Mesendoderm (in vitro differentiated cells): ENCODE measurements around the gene ACTL7B.
"Not testable (repeated sequence)": the region's sequence is repeated elsewhere in the genome, so short reads cannot be mapped to it uniquely, and the experiment has no call there.

ENCODE experiments used
- DNase-seq: peaks from one replicate; pipeline ENCODE4 v3.0.0; 2013
- H2AK5ac ChIP-seq: 2 replicates; pipeline ENCODE4 v1.6.1; 2013; ENCODE audit warnings: low read length, inconsistent platforms
- H2BK120ac ChIP-seq: 2 replicates; pipeline ENCODE4 v1.6.1; 2013; ENCODE audit warnings: low read depth, mild to moderate bottlenecking, low read length, moderate library complexity, mixed read lengths
- H2BK15ac ChIP-seq: replicated peaks from 2 replicates; pipeline ENCODE4 v1.6.1; 2013; ENCODE audit warnings: low read depth, mild to moderate bottlenecking, moderate library complexity
- H2BK5ac ChIP-seq: 2 replicates; pipeline ENCODE4 v1.6.1; 2013; ENCODE audit warnings: low read length, inconsistent platforms
- H3K18ac ChIP-seq: 2 replicates; pipeline ENCODE4 v1.6.1; 2013; ENCODE audit warnings: mild to moderate bottlenecking, low read length, mixed read lengths
- H3K23ac ChIP-seq: one replicate; pipeline ENCODE4 v1.6.1; 2013; ENCODE audit warnings: low read length
- H3K27ac ChIP-seq: 2 replicates; pipeline ENCODE4 v1.5.1; 2013; ENCODE audit warnings: low read depth, mild to moderate bottlenecking, inconsistent platforms, low read length, moderate library complexity
- H3K27me3 ChIP-seq: 2 replicates; pipeline ENCODE4 v1.6.1; 2013; ENCODE audit warnings: low read length, control low read depth, mild to moderate bottlenecking, inconsistent platforms; ENCODE audit not compliant: insufficient read depth, poor library complexity
- H3K36me3 ChIP-seq: 2 replicates; pipeline ENCODE4 v1.6.1; 2013; ENCODE audit warnings: low read length, inconsistent platforms; ENCODE audit not compliant: control insufficient read depth, insufficient read depth
- H3K4ac ChIP-seq: one replicate; pipeline ENCODE4 v1.6.1; 2013; ENCODE audit warnings: low read depth, mild to moderate bottlenecking, low read length, moderate library complexity
- H3K4me1 ChIP-seq: 2 replicates; pipeline ENCODE4 v1.6.1; 2013; ENCODE audit warnings: low read depth, low read length, inconsistent platforms; ENCODE audit not compliant: control insufficient read depth
- H3K4me2 ChIP-seq: 2 replicates; pipeline ENCODE4 v1.6.1; 2013; ENCODE audit warnings: low read length
- H3K4me3 ChIP-seq: 2 replicates; pipeline ENCODE4 v1.5.1; 2013; ENCODE audit warnings: mild to moderate bottlenecking, low read length
- H3K56ac ChIP-seq: one replicate; pipeline ENCODE4 v1.6.1; 2013; ENCODE audit warnings: low read length
- H3K79me1 ChIP-seq: 2 replicates; pipeline ENCODE4 v1.6.1; 2013; ENCODE audit warnings: low read length, inconsistent platforms
- H3K79me2 ChIP-seq: 2 replicates; pipeline ENCODE4 v1.6.1; 2013; ENCODE audit warnings: mild to moderate bottlenecking, low read length; ENCODE audit not compliant: control insufficient read depth, insufficient read depth
- H3K9ac ChIP-seq: 2 replicates; pipeline ENCODE4 v1.6.1; 2013; ENCODE audit warnings: low read length, inconsistent platforms
- H4K5ac ChIP-seq: one replicate; pipeline ENCODE4 v1.6.1; 2013; ENCODE audit warnings: low read length
- H4K8ac ChIP-seq: one replicate; pipeline ENCODE4 v1.6.1; 2013; ENCODE audit warnings: low read depth, mild to moderate bottlenecking, control low read depth, low read length, moderate library complexity
- WGBS: extraction: QIAGEN DNeasy Blood & Tissue Kit; methylation state at CpG from one replicate; pipeline ENCODE4 v1.1.7; 2013; ENCODE audit warnings: low lambda C conversion rate, missing lambda C conversion rate; ENCODE audit not compliant: insufficient coverage; ENCODE audit errors: extremely low coverage; 5-methylcytosine and 5-hydroxymethylcytosine counted together

Gene ACTL7B

GRCh38 chr9:108848296-108848695 is 7.5 kb downstream of the ACTL7B start:
- H2BK5ac ChIP-seq, H2BK120ac ChIP-seq, H3K36me3 ChIP-seq, H3K27ac ChIP-seq, H3K9ac ChIP-seq, H3K4me3 ChIP-seq, H3K4me2 ChIP-seq, H2AK5ac ChIP-seq, H3K4ac ChIP-seq, H3K56ac ChIP-seq, H3K27me3 ChIP-seq, H4K5ac ChIP-seq, H3K79me2 ChIP-seq, H3K18ac ChIP-seq, DNase-seq, H3K23ac ChIP-seq, H2BK15ac ChIP-seq, H3K4me1 ChIP-seq, H4K8ac ChIP-seq, H3K79me1 ChIP-seq: not testable (repeated sequence)
- WGBS: no CpG with 5 or more reads among the region's 8 CpGs

- no peak overlapping the region for H3K18ac ChIP-seq
- H3K36me3 ChIP-seq: no peaks in the 10 kb centered on the region
- WGBS: 100% methylated on average over 2 of the region's 2 CpGs
- no peaks in the 10 kb centered on the region for H3K27me3 ChIP-seq
- no peak overlapping the region for H4K5ac ChIP-seq
- no peak overlapping the region for H3K56ac ChIP-seq
- H2AK5ac ChIP-seq: no peak overlapping the region
- H3K4me2 ChIP-seq: no peak overlapping the region
- H3K9ac ChIP-seq: no peak overlapping the region
- H3K23ac ChIP-seq: no peak overlapping the region
- no peak overlapping the region for H2BK5ac ChIP-seq
- H4K8ac ChIP-seq: no peak overlapping the region
- no peaks in the 10 kb centered on the region for H3K79me2 ChIP-seq
- no peak overlapping the region for H3K27ac ChIP-seq
- no peak overlapping the region for H3K4me3 ChIP-seq
- no peaks in the 10 kb centered on the region for H3K79me1 ChIP-seq
- H2BK15ac ChIP-seq: no peak overlapping the region
- H3K4ac ChIP-seq: no peak overlapping the region
- no peak overlapping the region for H2BK120ac ChIP-seq
- DNase-seq: no peak
- no peaks in the 10 kb centered on the region for H3K4me1 ChIP-seq
These were observed 9.8 kb downstream of the ACTL7B start for GRCh38 chr9:108845947-108846346.

GRCh38 chr9:108845507-108845906 is 10.3 kb downstream of the ACTL7B start:
- H3K18ac ChIP-seq: no peak overlapping the region
- WGBS: no CpG with 5 or more reads among the region's 5 CpGs
- H2AK5ac ChIP-seq: no peak overlapping the region
- no peaks in the 10 kb centered on the region for H3K27me3 ChIP-seq
- no peak overlapping the region for H2BK120ac ChIP-seq
- no peak for DNase-seq
- H3K36me3 ChIP-seq: no peaks in the 10 kb centered on the region
- no peak overlapping the region for H3K23ac ChIP-seq
- no peaks in the 10 kb centered on the region for H3K4me1 ChIP-seq
- H3K79me2 ChIP-seq: no peaks in the 10 kb centered on the region
- H2BK5ac ChIP-seq: no peak overlapping the region
- no peak overlapping the region for H3K4me2 ChIP-seq
- H4K5ac ChIP-seq: no peak overlapping the region
- no peak overlapping the region for H3K56ac ChIP-seq
- no peak overlapping the region for H3K4me3 ChIP-seq
- H4K8ac ChIP-seq: no peak overlapping the region
- H3K27ac ChIP-seq: no peak overlapping the region
- no peak overlapping the region for H3K4ac ChIP-seq
- no peak overlapping the region for H2BK15ac ChIP-seq
- H3K9ac ChIP-seq: no peak overlapping the region
- no peaks in the 10 kb centered on the region for H3K79me1 ChIP-seq

- H4K8ac ChIP-seq: peak overlapping the region; percentile 42
- no peak overlapping the region for H3K9ac ChIP-seq
- H3K36me3 ChIP-seq: no peaks in the 10 kb centered on the region
- H3K56ac ChIP-seq: no peak overlapping the region
- no peak overlapping the region for H2BK5ac ChIP-seq
- no peaks in the 10 kb centered on the region for H3K79me2 ChIP-seq
- H3K4me3 ChIP-seq: no peak overlapping the region
- H3K23ac ChIP-seq: no peak overlapping the region
- no peak overlapping the region for H4K5ac ChIP-seq
- WGBS: no CpG with 5 or more reads among the region's 2 CpGs
- H2BK120ac ChIP-seq: no peak overlapping the region
- no peak for DNase-seq
- H2BK15ac ChIP-seq: no peak overlapping the region
- H3K18ac ChIP-seq: no peak overlapping the region
- no peaks in the 10 kb centered on the region for H3K27me3 ChIP-seq
- no peak overlapping the region for H3K4ac ChIP-seq
- no peak overlapping the region for H2AK5ac ChIP-seq
- H3K79me1 ChIP-seq: no peaks in the 10 kb centered on the region
- H3K4me1 ChIP-seq: no peaks in the 10 kb centered on the region
- H3K27ac ChIP-seq: no peak overlapping the region
- H3K4me2 ChIP-seq: no peak overlapping the region
These were observed 10.9 kb downstream of the ACTL7B start for GRCh38 chr9:108844856-108845255.

DNA sequence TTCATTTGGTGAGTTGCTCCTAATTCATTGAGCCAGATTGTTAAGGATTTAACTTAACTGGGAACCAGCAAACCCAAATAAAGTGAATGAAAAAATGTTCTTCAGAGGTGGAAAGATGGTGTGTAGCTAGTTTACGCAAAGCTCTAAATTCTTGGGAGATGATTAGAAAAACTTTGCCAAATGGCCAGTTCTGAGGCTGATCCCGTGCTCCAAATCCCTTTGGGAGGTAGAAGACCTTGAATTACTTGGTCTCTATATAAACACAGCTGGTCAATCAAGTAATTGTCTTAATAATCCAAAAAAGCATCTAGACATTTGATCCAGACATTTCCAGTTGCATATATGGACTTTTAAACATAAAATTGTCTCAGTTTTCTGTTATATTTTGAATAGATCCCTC is 11.4 kb downstream of the ACTL7B start:
- H3K4me1 ChIP-seq: no peaks in the 10 kb centered on the region
- H3K79me2 ChIP-seq: no peaks in the 10 kb centered on the region
- H4K5ac ChIP-seq: no peak overlapping the region
- no peak overlapping the region for H3K18ac ChIP-seq
- H2BK120ac ChIP-seq: no peak overlapping the region
- DNase-seq: no peak
- no peak overlapping the region for H2BK15ac ChIP-seq
- no CpG with 5 or more reads among the region's 2 CpGs for WGBS
- H3K56ac ChIP-seq: no peak overlapping the region
- H2BK5ac ChIP-seq: no peak overlapping the region
- H2AK5ac ChIP-seq: no peak overlapping the region
- H3K9ac ChIP-seq: no peak overlapping the region
- H3K4ac ChIP-seq: no peak overlapping the region
- H3K27me3 ChIP-seq: no peaks in the 10 kb centered on the region
- H4K8ac ChIP-seq: no peak overlapping the region
- no peaks in the 10 kb centered on the region for H3K36me3 ChIP-seq
- no peak overlapping the region for H3K4me2 ChIP-seq
- H3K27ac ChIP-seq: no peak overlapping the region
- no peaks in the 10 kb centered on the region for H3K79me1 ChIP-seq
- no peak overlapping the region for H3K23ac ChIP-seq
- H3K4me3 ChIP-seq: no peak overlapping the region

GRCh38 chr9:108842610-108843295 is 13.0 kb downstream of the ACTL7B start:
- no peaks in the 10 kb centered on the region for H3K79me1 ChIP-seq
- no peak overlapping the region for H2BK120ac ChIP-seq
- no CpG with 5 or more reads among the region's 16 CpGs for WGBS
- H2BK5ac ChIP-seq: no peak overlapping the region
- no peak overlapping the region for H2AK5ac ChIP-seq
- H3K9ac ChIP-seq: no peak overlapping the region
- no peak overlapping the region for H3K23ac ChIP-seq
- H3K79me2 ChIP-seq: no peaks in the 10 kb centered on the region
- H4K5ac ChIP-seq: no peak overlapping the region
- H3K18ac ChIP-seq: no peak overlapping the region
- H3K4ac ChIP-seq: no peak overlapping the region
- H3K27ac ChIP-seq: no peak overlapping the region
- no peaks in the 10 kb centered on the region for H3K27me3 ChIP-seq
- no peak overlapping the region for H3K4me3 ChIP-seq
- no peak overlapping the region for H4K8ac ChIP-seq
- H3K4me2 ChIP-seq: no peak overlapping the region
- no peaks in the 10 kb centered on the region for H3K4me1 ChIP-seq
- no peak overlapping the region for H2BK15ac ChIP-seq
- no peak for DNase-seq
- no peak overlapping the region for H3K56ac ChIP-seq
- no peaks in the 10 kb centered on the region for H3K36me3 ChIP-seq
